GM23338 (cell line): Measurements from ENCODE around the gene LIPA. TPM values are rescaled to one million over a fixed set of nuclear protein-coding genes. Genes with fewer than 3 reads are reported as not detected.

Experiments used
- ATAC-seq: fragments of 200-7000 bp; cut with Tn5 transposase; 3 replicates; pipeline ENCODE4 v1.9.1; 2020
- DNase-seq: peaks from one replicate; pipeline ENCODE4 v3.0.0-alpha.2; 2015; ENCODE audit warnings: low spot score
- H2AFZ ChIP-seq: fragments of 200-600 bp; sonication (generic); 2 replicates; pipeline ENCODE4 v1.8.0; 2016; ENCODE audit warnings: antibody characterized with exemption, mild to moderate bottlenecking, moderate library complexity
- H3F3A ChIP-seq: fragments of 200-600 bp; sonication (generic); replicated peaks from 2 replicates; pipeline ENCODE4 v1.8.0; 2017; ENCODE audit warnings: antibody characterized with exemption, mixed run types, low read depth
- H3K27ac ChIP-seq: fragments of 200-600 bp; sonication (generic); 2 replicates; pipeline ENCODE4 v1.6.1; 2016; ENCODE audit warnings: low read depth
- H3K27me3 ChIP-seq: fragments of 200-600 bp; sonication (generic); 2 replicates; pipeline ENCODE4 v1.8.0; 2016; ENCODE audit warnings: mild to moderate bottlenecking, mixed run types, moderate library complexity; ENCODE audit not compliant: insufficient read depth
- H3K36me3 ChIP-seq: fragments of 200-600 bp; sonication (generic); 2 replicates; pipeline ENCODE4 v1.8.0; 2016; ENCODE audit warnings: mild to moderate bottlenecking; ENCODE audit not compliant: insufficient read depth
- H3K4me1 ChIP-seq: fragments of 200-600 bp; sonication (generic); 2 replicates; pipeline ENCODE4 v1.8.0; 2016; ENCODE audit warnings: mild to moderate bottlenecking, moderate library complexity; ENCODE audit not compliant: insufficient read depth
- H3K4me2 ChIP-seq: fragments of 200-600 bp; sonication (generic); 2 replicates; pipeline ENCODE4 v1.7.1; 2017; ENCODE audit warnings: mixed run types
- H3K4me3 ChIP-seq: fragments of 200-600 bp; sonication (generic); 2 replicates; pipeline ENCODE4 v1.6.1; 2016; ENCODE audit warnings: mixed run types
- H3K79me2 ChIP-seq: fragments of 200-600 bp; sonication (generic); replicated peaks from 2 replicates; pipeline ENCODE4 v1.8.0; 2017; ENCODE audit warnings: mild to moderate bottlenecking; ENCODE audit not compliant: insufficient read depth
- H3K9me2 ChIP-seq: fragments of 200-600 bp; sonication (generic); 2 replicates; pipeline ENCODE4 v1.8.0; 2017; ENCODE audit not compliant: insufficient read depth
- H4K20me1 ChIP-seq: fragments of 200-600 bp; sonication (generic); replicated peaks from 2 replicates; pipeline ENCODE4 v1.8.0; 2017; ENCODE audit warnings: mild to moderate bottlenecking; ENCODE audit not compliant: insufficient read depth
- H3K27ac Mint-ChIP-seq: 2 replicates; pipeline ENCODE4 v1.8.0; 2020; ENCODE audit warnings: inconsistent platforms, mild to moderate bottlenecking, moderate library complexity, mixed read lengths
- H3K27me3 Mint-ChIP-seq: 3 replicates; pipeline ENCODE4 v1.8.0; 2022; ENCODE audit warnings: low read depth, mild to moderate bottlenecking, moderate library complexity, mixed read lengths, inconsistent platforms; ENCODE audit not compliant: insufficient read depth, poor library complexity
- H3K36me3 Mint-ChIP-seq: 3 replicates; pipeline ENCODE4 v1.8.0; 2021; ENCODE audit warnings: low read depth, mild to moderate bottlenecking, inconsistent platforms, moderate library complexity, mixed read lengths
- H3K4me1 Mint-ChIP-seq: 3 replicates; pipeline ENCODE4 v1.8.0; 2020; ENCODE audit warnings: mild to moderate bottlenecking, inconsistent platforms, mixed read lengths
- H3K4me3 Mint-ChIP-seq: 3 replicates; pipeline ENCODE4 v1.8.0; 2021; ENCODE audit warnings: moderate library complexity, mild to moderate bottlenecking, inconsistent platforms, mixed read lengths
- H3K9me3 Mint-ChIP-seq: 3 replicates; pipeline ENCODE4 v1.8.0; 2020; ENCODE audit warnings: moderate library complexity, mild to moderate bottlenecking, inconsistent platforms, mixed read lengths
- CREB1 ChIP-seq: fragments of 250-450 bp; sonication (Bioruptor Pico); IDR thresholded peaks from 2 replicates; pipeline ENCODE4 v1.5.0; 2020; ENCODE audit warnings: low read depth, mild to moderate bottlenecking, moderate library complexity
- EZH2 ChIP-seq: fragments of 200-600 bp; sonication (generic); IDR thresholded peaks from one replicate; pipeline ENCODE4 v1.8.0; 2017; ENCODE audit warnings: antibody characterized with exemption, mild to moderate bottlenecking, low read depth; ENCODE audit not compliant: unreplicated experiment
- EZH2phosphoT487 ChIP-seq: fragments of 200-600 bp; sonication (generic); IDR thresholded peaks from one replicate; pipeline ENCODE4 v1.8.1; 2018; ENCODE audit warnings: antibody characterized with exemption; ENCODE audit not compliant: unreplicated experiment
- JUNB ChIP-seq: IDR thresholded peaks from one replicate; pipeline ENCODE4 v1.6.1; 2016; ENCODE audit warnings: antibody characterized with exemption; ENCODE audit not compliant: unreplicated experiment
- NANOG ChIP-seq: IDR thresholded peaks from 2 replicates; pipeline ENCODE4 v1.6.1; 2016; ENCODE audit warnings: antibody characterized with exemption, borderline replicate concordance
- ZNF114 ChIP-seq: fragments of 250-450 bp; sonication (Bioruptor Pico); IDR thresholded peaks from 2 replicates; pipeline ENCODE4 v1.5.0; 2020; ENCODE audit warnings: mild to moderate bottlenecking, moderate library complexity
- polyA plus RNA-seq: library from polyadenylated mRNA; unstranded; fragments of >200 nt; fragmentation: Nextera tagmentation; extraction: Ambion mirVana; gene quantifications from 2 replicates; pipeline ENCODE4 v1.2.1, GENCODE V29; 2016
- total RNA-seq: library from RNA; depleted of rRNA; stranded (reverse); fragments of >200 nt; shearing (Covaris generic); gene quantifications from 2 replicates; pipeline ENCODE4 v1.2.3, GENCODE V29; 2014
- TF ChIP-seq, protein P1 (sequence below): IDR thresholded peaks from 2 replicates; pipeline ENCODE4 v1.6.1; 2016; ENCODE audit warnings: antibody characterized with exemption
- TF ChIP-seq, protein P2 (sequence below): IDR thresholded peaks from one replicate; pipeline ENCODE4 v1.6.1; 2018; ENCODE audit warnings: antibody characterized with exemption; ENCODE audit not compliant: unreplicated experiment

Gene LIPA
- total and polyA plus RNA-seq, 2 experiments from 2014 or later, result 37.8 to 86.3 TPM

DNA sequence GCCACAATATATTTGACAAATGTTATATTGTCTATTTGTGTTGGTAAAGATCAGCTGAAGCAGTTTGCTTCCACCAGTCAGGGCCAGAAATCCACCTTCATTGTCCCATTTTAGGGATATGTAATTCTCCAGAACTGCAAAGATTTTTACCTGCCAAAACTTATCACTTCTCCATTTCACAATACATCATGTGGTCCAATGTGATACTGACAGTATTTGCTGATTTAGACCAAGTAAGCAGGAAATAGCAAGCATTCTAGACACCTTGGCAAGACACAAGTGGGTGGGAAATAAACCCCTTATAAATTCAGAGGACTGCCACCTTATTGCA is 18.5 kb upstream of the LIPA start:
- peaks cover 4% of the 10 kb centered on the region for H3K4me1 Mint-ChIP-seq
- no peak for TF ChIP-seq JUNB
- TF ChIP-seq, protein P1, sequence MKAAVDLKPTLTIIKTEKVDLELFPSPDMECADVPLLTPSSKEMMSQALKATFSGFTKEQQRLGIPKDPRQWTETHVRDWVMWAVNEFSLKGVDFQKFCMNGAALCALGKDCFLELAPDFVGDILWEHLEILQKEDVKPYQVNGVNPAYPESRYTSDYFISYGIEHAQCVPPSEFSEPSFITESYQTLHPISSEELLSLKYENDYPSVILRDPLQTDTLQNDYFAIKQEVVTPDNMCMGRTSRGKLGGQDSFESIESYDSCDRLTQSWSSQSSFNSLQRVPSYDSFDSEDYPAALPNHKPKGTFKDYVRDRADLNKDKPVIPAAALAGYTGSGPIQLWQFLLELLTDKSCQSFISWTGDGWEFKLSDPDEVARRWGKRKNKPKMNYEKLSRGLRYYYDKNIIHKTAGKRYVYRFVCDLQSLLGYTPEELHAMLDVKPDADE, result no peak
- TF ChIP-seq CREB1 (CRISPR knock-in tag), result no peak
- Histone ChIP-seq H3K27me3 (no peaks in the 10 kb centered on the region), H3K4me2 (no peak overlapping the region), H4K20me1 (no peaks in the 10 kb centered on the region), H3K9me2 (0 out of 2 replicates have a peak, but pooled peaks cover 8% of the 10 kb centered on the region), H3K36me3 (no peaks in the 10 kb centered on the region), H3K4me1 (no peaks in the 10 kb centered on the region; the same call in 1 of the 2 replicates), H3K27ac (no peak overlapping the region), H3K79me2 (no peaks in the 10 kb centered on the region), H3K4me3 (no peak overlapping the region), H3F3A (no peaks in the 10 kb centered on the region), H2AFZ (no peak overlapping the region)
- peaks cover 2% of the 10 kb centered on the region for H3K27me3 Mint-ChIP-seq
- no peaks in the 10 kb centered on the region for H3K36me3 Mint-ChIP-seq
- no peak overlapping the region for H3K4me3 Mint-ChIP-seq
- peaks cover 4% of the 10 kb centered on the region; the same call in 1 of the 3 replicates for H3K9me3 Mint-ChIP-seq
- no peak overlapping the region for H3K27ac Mint-ChIP-seq
- ATAC-seq, result no peak
- DNase-seq, result no peak

DNA sequence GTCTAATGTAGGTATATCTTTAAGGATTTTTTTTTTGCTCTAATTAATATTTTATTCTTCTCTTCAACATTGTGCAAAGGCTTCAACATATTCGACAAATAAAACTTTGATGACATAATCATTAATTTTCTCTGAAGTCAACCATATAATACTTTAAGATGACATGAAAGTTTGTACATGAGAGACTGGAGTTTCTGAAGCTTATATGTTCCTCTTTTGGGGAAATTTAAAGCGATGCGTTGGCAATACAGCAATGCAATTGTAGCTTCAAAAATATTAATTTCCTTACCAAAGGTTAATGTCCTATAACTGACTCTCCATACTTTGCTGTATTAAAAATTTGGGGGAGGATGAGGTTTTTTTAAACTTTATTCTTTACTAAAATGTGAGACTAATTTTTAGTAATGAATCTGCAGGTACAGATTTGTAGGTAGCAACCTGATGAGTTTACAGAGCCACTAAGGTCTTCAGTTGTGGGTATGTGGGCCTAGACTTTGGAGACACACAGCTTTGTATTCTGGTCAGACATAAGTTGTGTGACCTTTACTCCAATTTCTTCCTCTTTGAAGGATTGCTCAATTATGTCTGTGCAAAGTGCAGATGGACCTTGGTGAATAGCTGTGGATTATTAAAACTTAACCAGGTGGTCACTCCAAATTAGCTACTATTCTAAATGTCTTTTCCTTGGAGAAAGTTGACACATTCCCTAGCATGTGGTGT is 18.0 kb upstream of the LIPA start:
- Mint-ChIP-seq H3K27ac (no peak overlapping the region), H3K4me3 (no peak overlapping the region), H3K9me3 (peaks cover 4% of the 10 kb centered on the region; the same call in 2 of the 3 replicates), H3K4me1 (peaks cover 4% of the 10 kb centered on the region), H3K36me3 (no peaks in the 10 kb centered on the region), H3K27me3 (peaks cover 2% of the 10 kb centered on the region)
- DNase-seq, result no peak
- Histone ChIP-seq H3K9me2 (0 out of 2 replicates have a peak, but pooled peaks cover 8% of the 10 kb centered on the region), H3K36me3 (no peaks in the 10 kb centered on the region), H3K4me2 (no peak overlapping the region), H3F3A (no peaks in the 10 kb centered on the region), H3K27me3 (no peaks in the 10 kb centered on the region), H3K4me1 (no peaks in the 10 kb centered on the region; the same call in 1 of the 2 replicates), H3K4me3 (no peak overlapping the region), H3K27ac (no peak overlapping the region), H3K79me2 (no peaks in the 10 kb centered on the region), H2AFZ (no peak overlapping the region), H4K20me1 (no peaks in the 10 kb centered on the region)
- ATAC-seq, result no peak
- TF ChIP-seq, protein P1, result no peak
- TF ChIP-seq, protein P2, sequence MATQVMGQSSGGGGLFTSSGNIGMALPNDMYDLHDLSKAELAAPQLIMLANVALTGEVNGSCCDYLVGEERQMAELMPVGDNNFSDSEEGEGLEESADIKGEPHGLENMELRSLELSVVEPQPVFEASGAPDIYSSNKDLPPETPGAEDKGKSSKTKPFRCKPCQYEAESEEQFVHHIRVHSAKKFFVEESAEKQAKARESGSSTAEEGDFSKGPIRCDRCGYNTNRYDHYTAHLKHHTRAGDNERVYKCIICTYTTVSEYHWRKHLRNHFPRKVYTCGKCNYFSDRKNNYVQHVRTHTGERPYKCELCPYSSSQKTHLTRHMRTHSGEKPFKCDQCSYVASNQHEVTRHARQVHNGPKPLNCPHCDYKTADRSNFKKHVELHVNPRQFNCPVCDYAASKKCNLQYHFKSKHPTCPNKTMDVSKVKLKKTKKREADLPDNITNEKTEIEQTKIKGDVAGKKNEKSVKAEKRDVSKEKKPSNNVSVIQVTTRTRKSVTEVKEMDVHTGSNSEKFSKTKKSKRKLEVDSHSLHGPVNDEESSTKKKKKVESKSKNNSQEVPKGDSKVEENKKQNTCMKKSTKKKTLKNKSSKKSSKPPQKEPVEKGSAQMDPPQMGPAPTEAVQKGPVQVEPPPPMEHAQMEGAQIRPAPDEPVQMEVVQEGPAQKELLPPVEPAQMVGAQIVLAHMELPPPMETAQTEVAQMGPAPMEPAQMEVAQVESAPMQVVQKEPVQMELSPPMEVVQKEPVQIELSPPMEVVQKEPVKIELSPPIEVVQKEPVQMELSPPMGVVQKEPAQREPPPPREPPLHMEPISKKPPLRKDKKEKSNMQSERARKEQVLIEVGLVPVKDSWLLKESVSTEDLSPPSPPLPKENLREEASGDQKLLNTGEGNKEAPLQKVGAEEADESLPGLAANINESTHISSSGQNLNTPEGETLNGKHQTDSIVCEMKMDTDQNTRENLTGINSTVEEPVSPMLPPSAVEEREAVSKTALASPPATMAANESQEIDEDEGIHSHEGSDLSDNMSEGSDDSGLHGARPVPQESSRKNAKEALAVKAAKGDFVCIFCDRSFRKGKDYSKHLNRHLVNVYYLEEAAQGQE, result no peak
- TF ChIP-seq NANOG, result no peak
- no peak for TF ChIP-seq EZH2
- no peak for TF ChIP-seq ZNF114
- no peak for TF ChIP-seq CREB1 (CRISPR knock-in tag)
- no peak for TF ChIP-seq EZH2phosphoT487
- no peak for TF ChIP-seq JUNB
